Activated CD8-positive, alpha-beta memory T cell treated with anti-CD3 and anti-CD28 coated beads for 48 hours (primary cell): Measurements from ENCODE around the gene TMEM108.

ENCODE experiments used
- DNase-seq, 3 experiments: peaks; one replicate each; pipeline ENCODE4 v3.0.0-alpha.2; 2020; ENCODE audit warnings: low read depth in 2 of 3, low spot score in 2 of 3

Gene TMEM108

GRCh38 chr3:133115176-133115575 lies 77.0 kb downstream of the TMEM108 start:
- DNase-seq, result no peak

- DNase-seq, result no peak
These were observed 79.2 kb downstream of the TMEM108 start for GRCh38 chr3:133117342-133117741.

- no peak for DNase-seq
These were observed 81.0 kb downstream of the TMEM108 start for GRCh38 chr3:133119176-133119575.

- no peak for DNase-seq
These were observed 83.3 kb downstream of the TMEM108 start for GRCh38 chr3:133121450-133121849.

GRCh38 chr3:133123636-133124035 lies 85.4 kb downstream of the TMEM108 start:
- no peak for DNase-seq

- DNase-seq, result no peak
These were observed 86.3 kb downstream of the TMEM108 start for GRCh38 chr3:133124511-133124910.

- no peak for DNase-seq
These were observed 87.0 kb downstream of the TMEM108 start for GRCh38 chr3:133125171-133125570.

- DNase-seq, result no peak
These were observed 87.6 kb downstream of the TMEM108 start for GRCh38 chr3:133125802-133126201.

- no peak for DNase-seq
These were observed 89.2 kb downstream of the TMEM108 start for GRCh38 chr3:133127381-133127780.

GRCh38 chr3:133130168-133130567 lies 92.0 kb downstream of the TMEM108 start:
- DNase-seq, result no peak

- no peak for DNase-seq
These were observed 97.1 kb downstream of the TMEM108 start for GRCh38 chr3:133135306-133135705.

- no peak for DNase-seq
These were observed 98.2 kb downstream of the TMEM108 start for GRCh38 chr3:133136114-133137041.

- DNase-seq, result no peak
These were observed 99.1 kb downstream of the TMEM108 start for GRCh38 chr3:133137042-133137996.

- no peak for DNase-seq
These were observed 99.8 kb downstream of the TMEM108 start for GRCh38 chr3:133138017-133138416.

- no peak for DNase-seq
These were observed 113.9 kb downstream of the TMEM108 start for GRCh38 chr3:133152056-133152455.

- DNase-seq, result no peak
These were observed 114.6 kb downstream of the TMEM108 start for GRCh38 chr3:133152681-133153220.

- no peak for DNase-seq
These were observed 115.2 kb downstream of the TMEM108 start for GRCh38 chr3:133153382-133153781.

GRCh38 chr3:133157716-133158115 lies 119.5 kb downstream of the TMEM108 start:
- DNase-seq, result no peak

- DNase-seq, result no peak
These were observed 120.5 kb downstream of the TMEM108 start for GRCh38 chr3:133158686-133159085.

GRCh38 chr3:133159498-133160475 lies 121.6 kb downstream of the TMEM108 start:
- no peak for DNase-seq
